ENCODE measurements around the gene BBS9.
"Not testable (repeated sequence)": the region's sequence is repeated elsewhere in the genome, so short reads cannot be mapped to it uniquely, and the experiment has no call there.

BBS9 gene

GRCh38 chr7:33276325-33276724 lies 147.0 kb downstream of the BBS9 start:
- DNase-seq (ENCODE audit: low read depth, low spot score) = no peak

GRCh38 chr7:33276729-33277128 lies 147.4 kb downstream of the BBS9 start:
- no peak for DNase-seq (ENCODE audit: low read depth, low spot score)

GRCh38 chr7:33278095-33278494 lies 148.7 kb downstream of the BBS9 start:
- no peak for DNase-seq (ENCODE audit: low read depth, low spot score)

- no peak for DNase-seq (ENCODE audit: low read depth, low spot score)
These were observed 157.1 kb downstream of the BBS9 start for GRCh38 chr7:33286501-33286900.

- DNase-seq (ENCODE audit: low read depth, low spot score) = no peak
These were observed 158.4 kb downstream of the BBS9 start for GRCh38 chr7:33287738-33288137.

GRCh38 chr7:33298848-33299247 lies 169.5 kb downstream of the BBS9 start:
- DNase-seq (ENCODE audit: low read depth, low spot score) = no peak

GRCh38 chr7:33299425-33299824 lies 170.1 kb downstream of the BBS9 start:
- DNase-seq (ENCODE audit: low read depth, low spot score) = no peak

- no peak for DNase-seq (ENCODE audit: low read depth, low spot score)
These were observed 170.8 kb downstream of the BBS9 start for GRCh38 chr7:33300131-33300530.

GRCh38 chr7:33300742-33301141 lies 171.4 kb downstream of the BBS9 start:
- DNase-seq (ENCODE audit: low read depth, low spot score) = no peak

- DNase-seq (ENCODE audit: low read depth, low spot score) = not testable (repeated sequence)
These were observed 174.7 kb downstream of the BBS9 start for GRCh38 chr7:33303978-33304557.

GRCh38 chr7:33307205-33307604 lies 177.8 kb downstream of the BBS9 start:
- no peak for DNase-seq (ENCODE audit: low read depth, low spot score)

- DNase-seq (ENCODE audit: low read depth, low spot score) = peak; percentile 46
These were observed 181.2 kb downstream of the BBS9 start for GRCh38 chr7:33310546-33310945.

- DNase-seq (ENCODE audit: low read depth, low spot score) = no peak
These were observed 196.6 kb downstream of the BBS9 start for GRCh38 chr7:33325754-33326484.

GRCh38 chr7:33326485-33326848 lies 197.1 kb downstream of the BBS9 start:
- no peak for DNase-seq (ENCODE audit: low read depth, low spot score)

- no peak for DNase-seq (ENCODE audit: low read depth, low spot score)
These were observed 198.1 kb downstream of the BBS9 start for GRCh38 chr7:33327427-33327826.

- DNase-seq (ENCODE audit: low read depth, low spot score) = peak; percentile 26
These were observed 205.0 kb downstream of the BBS9 start for GRCh38 chr7:33334349-33334748.

- no peak for DNase-seq (ENCODE audit: low read depth, low spot score)
These were observed 207.5 kb downstream of the BBS9 start for GRCh38 chr7:33336820-33337219.

GRCh38 chr7:33339074-33339790 lies 209.9 kb downstream of the BBS9 start:
- DNase-seq (ENCODE audit: low read depth, low spot score) = no peak

- no peak for DNase-seq (ENCODE audit: low read depth, low spot score)
These were observed 216.7 kb downstream of the BBS9 start for GRCh38 chr7:33346055-33346454.

- no peak for DNase-seq (ENCODE audit: low read depth, low spot score)
These were observed 221.2 kb downstream of the BBS9 start for GRCh38 chr7:33350577-33350976.

GRCh38 chr7:33351709-33352108 lies 222.3 kb downstream of the BBS9 start:
- no peak for DNase-seq (ENCODE audit: low read depth, low spot score)

GRCh38 chr7:33354201-33354600 lies 224.8 kb downstream of the BBS9 start:
- no peak for DNase-seq (ENCODE audit: low read depth, low spot score)

GRCh38 chr7:33355386-33355785 lies 226.0 kb downstream of the BBS9 start:
- DNase-seq (ENCODE audit: low read depth, low spot score) = no peak
